GM21723 (cell line): Measurements from ENCODE around the gene RBL2.
"Not testable (repeated sequence)": the region's sequence is repeated elsewhere in the genome, so short reads cannot be mapped to it uniquely, and the experiment has no call there.

Source experiments
- ATAC-seq: cut with Tn5 transposase; IDR thresholded peaks from one replicate; pipeline ENCODE4 v1.9.1; 2021; ENCODE audit warnings: mild to moderate bottlenecking, moderate library complexity; ENCODE audit not compliant: unreplicated experiment

The RBL2 gene

GRCh38 chr16:53434377-53435065 lies at the start of gene RBL2:
Gene RBL2 (plus strand): TSS chr16:53434471. CDS start chr16:53434557, 86 bp downstream.
- ATAC-seq, result peak; percentile 81

DNA sequence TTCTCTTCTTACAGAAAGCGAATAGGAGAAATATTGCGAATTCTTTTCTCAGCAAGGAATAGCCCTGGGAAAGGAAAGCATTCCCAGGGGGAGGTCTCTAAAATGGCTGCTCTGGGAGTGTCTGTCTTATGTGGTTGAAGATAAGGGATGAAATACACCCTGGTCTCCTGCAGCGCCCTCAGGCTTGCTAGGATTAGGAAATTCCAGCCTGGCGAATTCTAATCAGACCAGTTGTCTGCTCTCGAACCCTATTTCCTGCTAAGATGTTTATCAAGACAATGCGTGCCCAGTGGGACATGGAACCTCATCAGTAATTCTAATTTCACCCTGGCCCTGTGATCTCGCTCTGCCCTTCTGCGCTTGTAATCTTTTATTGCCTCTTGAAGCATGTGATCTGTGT lies 49.7 kb upstream of the RBL2 start:
- ATAC-seq, result not testable (repeated sequence)

GRCh38 chr16:53404959-53405358 lies 29.3 kb upstream of the RBL2 start:
- no peak for ATAC-seq

GRCh38 chr16:53412549-53412948 lies 21.7 kb upstream of the RBL2 start:
- ATAC-seq, result no peak

DNA sequence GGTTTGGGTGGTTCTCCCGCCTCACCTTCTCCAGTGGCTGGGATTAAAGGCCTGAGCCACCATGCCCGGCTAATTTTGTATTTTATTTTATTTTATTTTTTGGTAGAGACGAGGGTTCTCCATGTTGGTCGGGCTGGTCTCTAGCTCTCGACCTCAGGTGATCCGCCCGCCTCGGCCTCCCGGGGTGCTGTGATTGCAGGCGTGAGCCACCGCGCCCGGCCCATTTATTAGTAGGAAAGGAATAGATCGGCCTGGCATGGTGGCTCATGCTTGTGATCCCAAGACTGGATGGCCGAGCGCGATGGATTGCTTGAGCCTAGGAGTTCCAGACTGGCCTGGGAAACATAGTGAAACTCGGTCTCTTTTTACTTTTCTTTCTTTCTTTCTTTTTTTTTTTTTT lies 20.4 kb upstream of the RBL2 start:
- ATAC-seq, result no peak

DNA sequence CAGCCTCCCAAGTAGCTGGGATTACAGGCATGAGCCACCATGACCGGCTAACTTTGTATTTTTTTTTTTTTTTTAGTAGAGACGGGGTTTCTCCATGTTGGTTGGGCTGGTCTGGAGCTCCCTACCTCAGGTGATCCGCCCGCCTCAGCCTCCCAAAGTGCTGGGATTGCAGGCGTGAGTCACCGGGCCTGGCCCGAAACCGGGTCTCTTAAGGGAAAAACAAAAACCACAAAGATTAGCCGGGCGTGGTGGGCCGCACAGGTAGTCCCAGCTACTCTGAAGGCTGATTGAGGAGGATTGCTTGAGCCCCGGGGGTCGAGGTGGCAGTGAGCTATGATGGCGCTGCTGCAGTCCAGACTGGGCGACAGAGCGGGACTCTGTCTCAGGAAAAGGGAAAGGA lies 19.9 kb upstream of the RBL2 start:
- no peak for ATAC-seq

DNA sequence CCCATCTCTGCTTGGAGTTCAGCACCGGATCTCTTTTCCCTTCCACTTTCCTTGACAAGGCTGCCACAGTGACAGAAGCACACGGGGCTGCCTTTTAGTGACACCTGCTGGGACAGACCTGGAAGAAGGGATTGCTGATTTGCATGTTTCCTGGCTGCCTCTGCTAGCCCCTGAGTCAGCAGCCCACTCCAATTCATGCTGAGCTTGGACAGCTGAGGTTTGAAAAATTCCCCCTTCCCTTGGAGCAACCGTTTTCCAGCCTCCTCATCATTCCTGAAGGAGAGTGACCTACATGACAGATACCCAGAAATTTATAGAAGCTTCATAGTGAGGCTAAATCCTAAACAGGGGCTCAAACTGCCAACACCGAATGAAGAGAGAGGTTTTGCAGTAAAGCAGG lies 18.8 kb upstream of the RBL2 start:
- ATAC-seq, result no peak

DNA sequence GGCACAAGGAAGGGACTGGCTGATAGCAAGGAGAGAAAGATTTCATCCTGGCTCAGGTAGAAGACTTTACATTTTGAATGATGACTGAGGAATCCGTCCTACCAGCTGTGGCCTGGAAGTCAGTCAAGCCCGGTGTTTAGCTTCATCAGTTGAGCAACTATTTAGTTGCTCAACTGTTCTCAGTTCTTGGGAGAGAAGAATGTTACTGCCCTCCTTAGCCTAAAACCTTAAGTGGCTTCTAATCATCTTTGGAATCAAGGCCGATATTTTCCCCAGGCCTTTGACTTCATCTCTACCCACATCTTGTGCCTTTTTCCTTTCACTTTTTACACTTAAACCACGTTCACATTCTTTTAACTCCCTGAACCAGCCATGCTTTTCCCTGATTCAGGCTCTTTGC lies 17.3 kb upstream of the RBL2 start:
- ATAC-seq, result no peak

DNA sequence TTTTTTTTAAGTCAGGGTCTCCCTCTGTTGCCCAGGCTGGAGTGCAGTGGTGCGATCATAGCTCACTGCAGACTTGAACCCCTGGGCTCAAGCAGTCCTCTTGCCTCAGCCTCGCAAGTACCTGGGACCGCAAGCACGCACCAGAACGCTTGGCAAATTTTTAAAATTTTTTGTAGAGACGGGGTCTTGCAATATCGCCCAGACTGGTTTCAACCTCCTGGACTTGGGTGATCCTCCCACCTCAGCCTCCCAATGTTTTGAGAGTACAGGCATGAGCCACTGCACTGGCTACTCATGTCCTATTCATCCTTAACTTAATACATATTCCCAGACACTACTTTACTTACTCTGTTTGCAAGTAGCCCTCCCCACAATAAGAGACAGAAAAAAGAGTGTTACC lies 16.3 kb upstream of the RBL2 start:
- no peak for ATAC-seq

DNA sequence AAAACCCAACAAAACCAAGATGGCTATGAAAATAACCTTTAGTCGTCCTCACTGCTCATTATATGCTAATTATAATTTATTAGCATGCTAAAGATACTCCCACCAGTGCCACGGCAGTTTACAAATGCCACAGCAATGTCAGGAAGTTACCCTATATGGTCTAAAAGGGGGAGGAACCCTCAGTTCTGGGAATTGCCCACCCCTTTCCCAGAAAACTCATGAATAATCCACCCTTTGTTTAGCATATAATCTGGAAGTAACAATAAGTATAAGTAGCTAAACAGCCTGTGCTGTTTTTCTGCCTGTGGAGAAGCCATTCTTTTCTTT lies 14.9 kb upstream of the RBL2 start:
- not testable (repeated sequence) for ATAC-seq

- no peak for ATAC-seq
Observed at GRCh38 chr16:53421248-53421647, 13.0 kb upstream of the RBL2 start.

DNA sequence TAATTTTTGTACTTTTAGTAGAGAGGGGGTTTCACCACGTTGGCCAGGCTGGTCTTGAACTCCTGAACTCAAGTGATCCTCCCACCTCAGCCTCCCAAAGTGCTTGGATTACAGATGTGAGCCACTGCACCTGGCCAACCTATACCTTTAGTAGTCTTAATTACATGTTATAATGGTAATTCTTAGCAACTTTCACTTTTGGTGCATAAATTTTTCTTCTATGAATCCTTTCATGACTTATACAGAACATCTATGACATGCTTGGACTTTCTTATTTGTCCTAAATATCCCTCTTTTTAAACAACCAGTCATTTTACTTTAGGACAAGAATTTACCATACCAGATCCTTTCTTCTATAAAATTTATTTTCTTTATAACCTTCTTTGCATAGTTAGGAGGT lies 10.3 kb upstream of the RBL2 start:
- not testable (repeated sequence) for ATAC-seq

GRCh38 chr16:53428681-53429080 lies 5.6 kb upstream of the RBL2 start:
- ATAC-seq, result no peak

DNA sequence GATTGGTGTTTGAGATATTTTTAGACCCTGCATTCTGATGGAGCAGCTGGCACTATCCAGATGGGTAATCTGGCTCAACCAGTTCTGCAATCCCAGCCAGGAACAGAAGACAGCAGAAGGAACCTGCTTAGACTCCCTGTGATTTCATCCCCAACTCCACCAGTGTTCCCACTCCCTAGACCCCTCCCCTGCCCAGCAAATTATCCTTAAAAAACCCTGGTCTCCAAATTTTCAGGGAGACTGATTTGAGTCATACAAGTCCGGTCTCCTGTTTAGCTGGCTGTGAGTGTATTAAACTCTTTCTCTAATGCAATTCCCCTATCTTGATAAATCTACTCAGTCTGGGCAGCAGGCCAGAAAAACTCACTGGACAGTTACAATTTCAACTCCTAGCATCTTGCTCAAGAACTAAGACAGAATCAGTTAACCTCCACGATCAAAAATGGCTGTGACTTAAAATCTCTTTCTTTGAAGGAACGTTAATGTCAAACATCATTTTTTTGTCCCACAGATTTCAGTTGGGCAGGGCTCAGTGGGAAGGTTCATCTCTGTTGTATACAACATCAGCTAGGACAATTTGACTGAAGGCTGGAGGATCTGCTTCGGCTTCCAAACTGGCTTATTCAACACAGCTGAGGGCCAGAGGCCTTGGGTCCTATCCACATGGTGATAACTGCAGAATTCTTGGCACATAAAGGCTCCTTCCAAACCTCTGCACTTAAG lies 4.9 kb upstream of the RBL2 start:
- ATAC-seq, result no peak

DNA sequence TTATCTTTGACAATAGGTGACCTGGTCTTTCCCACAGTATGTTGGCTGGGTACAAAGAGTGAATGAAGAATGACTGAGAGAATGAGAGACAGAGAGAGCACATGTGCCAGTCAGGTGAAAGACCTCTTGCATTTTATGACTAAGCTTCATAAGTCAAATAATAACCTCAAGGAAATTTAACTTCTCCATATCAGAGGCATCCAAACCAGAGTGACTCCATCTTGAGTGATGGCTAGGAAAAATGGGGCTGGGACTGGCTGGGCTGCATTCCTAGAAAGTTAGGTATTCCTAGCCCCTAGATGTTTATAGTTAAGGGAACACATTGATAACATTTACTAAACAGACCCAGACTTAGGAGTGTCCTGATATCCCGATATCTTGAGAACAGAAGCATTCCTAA lies 3.9 kb upstream of the RBL2 start:
- no peak for ATAC-seq

DNA sequence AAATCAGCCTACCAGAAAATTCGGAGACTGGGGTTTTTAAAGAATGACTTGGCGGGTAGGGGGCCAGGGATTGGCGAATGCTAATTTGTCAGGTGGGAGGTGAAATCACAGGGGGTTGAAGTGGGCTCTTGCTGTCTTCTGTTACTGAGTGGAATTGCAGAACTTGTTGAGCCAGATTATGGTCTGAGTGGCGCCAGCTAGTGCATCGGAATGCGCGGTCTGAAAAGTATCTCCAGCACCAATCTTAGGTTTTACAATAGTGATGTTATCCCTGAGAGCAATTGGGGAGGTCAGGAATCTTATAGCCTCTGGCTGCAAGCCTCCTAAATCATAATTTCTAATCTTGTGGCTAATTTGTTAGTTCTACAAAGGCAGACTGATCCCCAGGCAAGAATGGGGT lies 762 bp upstream of the RBL2 start:
- ATAC-seq, result no peak

- ATAC-seq, result no peak
Observed at GRCh38 chr16:53433930-53434376, 318 bp upstream of the RBL2 start.

DNA sequence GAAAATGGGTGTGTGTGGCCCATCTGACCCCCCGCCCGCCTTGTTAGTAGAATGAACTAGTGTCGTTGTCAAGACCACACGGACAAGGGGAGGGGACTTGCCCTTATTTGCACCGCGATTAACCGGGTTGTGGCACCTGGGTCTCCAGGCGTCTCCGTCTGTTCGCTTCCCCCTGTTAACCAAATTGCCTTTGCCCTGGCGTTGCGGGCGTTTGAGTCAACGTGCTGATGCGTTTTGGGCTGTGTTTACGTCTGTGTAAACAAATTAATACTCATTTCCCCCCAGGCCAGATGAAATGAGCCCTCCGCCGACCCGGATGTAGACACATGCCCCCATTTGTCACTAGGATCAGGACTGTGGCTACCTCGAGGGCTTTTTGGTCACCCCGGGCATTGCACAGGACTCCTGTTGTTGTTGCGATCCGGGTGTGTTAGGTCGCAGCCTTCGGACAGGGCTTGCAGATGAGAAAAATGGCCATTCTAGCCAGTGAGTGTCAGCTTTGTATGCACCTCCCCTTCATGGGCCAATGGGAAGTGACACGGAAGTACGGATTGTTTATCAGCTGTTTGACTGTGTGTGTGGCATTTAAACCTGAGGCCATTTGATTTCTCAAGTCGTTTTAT lies 906 bp downstream of the RBL2 start:
- ATAC-seq, result peak; percentile 86

GRCh38 chr16:53440125-53440524 lies 5.9 kb downstream of the RBL2 start:
- no peak for ATAC-seq

GRCh38 chr16:53445534-53445933 lies 11.3 kb downstream of the RBL2 start:
- ATAC-seq, result no peak

- no peak for ATAC-seq
Observed at GRCh38 chr16:53446090-53446489, 11.8 kb downstream of the RBL2 start.

DNA sequence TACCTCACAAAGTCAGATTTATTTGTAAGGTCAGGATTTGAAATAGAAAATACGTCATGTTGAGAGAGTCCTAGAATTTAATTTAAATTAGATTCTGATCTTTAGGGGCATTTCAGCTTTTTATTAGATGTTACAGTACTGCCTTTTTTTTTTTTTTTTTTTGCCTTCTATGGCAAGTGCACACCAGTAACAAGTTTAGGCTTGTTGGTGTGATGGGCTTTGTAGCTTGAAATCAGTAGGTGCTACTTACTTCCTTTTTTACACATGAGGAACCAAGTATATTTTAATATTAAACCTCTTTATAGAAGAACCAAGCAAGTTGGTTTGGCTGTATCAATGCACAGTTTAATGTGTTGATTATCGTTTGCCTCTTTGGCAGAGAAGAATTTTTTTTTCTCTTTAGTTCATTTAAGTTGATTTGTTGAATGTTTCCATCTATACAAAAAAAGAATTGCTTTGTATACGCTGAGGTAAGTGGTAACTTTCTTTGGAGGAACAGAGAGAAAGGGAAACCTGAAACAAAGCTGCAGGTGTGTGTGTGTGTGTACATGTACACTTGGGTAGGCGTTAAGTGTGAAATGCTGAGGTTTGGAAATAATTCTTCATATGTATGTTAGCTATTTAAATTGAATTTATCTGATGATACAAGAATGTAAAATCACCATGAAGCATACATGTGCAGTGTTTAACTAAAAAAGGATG lies 15.7 kb downstream of the RBL2 start:
- ATAC-seq, result no peak
